HK-2 (cell line): Measurements from ENCODE around the gene RMND5B.
"Not testable (repeated sequence)": the region's sequence is repeated elsewhere in the genome, so short reads cannot be mapped to it uniquely, and the experiment has no call there.

Experiments
- DNase-seq: peaks from one replicate; pipeline ENCODE4 v3.0.0-alpha.2; 2018; ENCODE audit not compliant: unreplicated experiment

Gene RMND5B

GRCh38 chr5:178130576-178131445 lies at the start of gene RMND5B:
TSS of gene RMND5B (plus strand) at chr5:178131014. CDS start at chr5:178138120, 7,106 bp downstream.
- peak; percentile 79 for DNase-seq

- no peak for DNase-seq
Measured at GRCh38 chr5:178081571-178082243, 49.1 kb upstream of the RMND5B start.

GRCh38 chr5:178083922-178084321 lies 46.9 kb upstream of the RMND5B start:
- DNase-seq: no peak

GRCh38 chr5:178085316-178085715 lies 45.5 kb upstream of the RMND5B start:
- no peak for DNase-seq

- DNase-seq: no peak
Measured at GRCh38 chr5:178086266-178086665, 44.5 kb upstream of the RMND5B start.

GRCh38 chr5:178087199-178087598 lies 43.6 kb upstream of the RMND5B start:
- DNase-seq: not testable (repeated sequence)

- DNase-seq: no peak
Measured at GRCh38 chr5:178090856-178091255, 40.0 kb upstream of the RMND5B start.

- no peak for DNase-seq
Measured at GRCh38 chr5:178093134-178093533, 37.7 kb upstream of the RMND5B start.

- DNase-seq: no peak
Measured at GRCh38 chr5:178094345-178094744, 36.5 kb upstream of the RMND5B start.

- DNase-seq: no peak
Measured at GRCh38 chr5:178098685-178099084, 32.1 kb upstream of the RMND5B start.

- DNase-seq: no peak
Measured at GRCh38 chr5:178103612-178104011, 27.2 kb upstream of the RMND5B start.

GRCh38 chr5:178104492-178104891 lies 26.3 kb upstream of the RMND5B start:
- DNase-seq: no peak

- no peak for DNase-seq
Measured at GRCh38 chr5:178106086-178106485, 24.7 kb upstream of the RMND5B start.

GRCh38 chr5:178106556-178107239 lies 24.1 kb upstream of the RMND5B start:
- DNase-seq: no peak

- no peak for DNase-seq
Measured at GRCh38 chr5:178107756-178108310, 23.0 kb upstream of the RMND5B start.

- no peak for DNase-seq
Measured at GRCh38 chr5:178108446-178108845, 22.4 kb upstream of the RMND5B start.

- DNase-seq: no peak
Measured at GRCh38 chr5:178108966-178109365, 21.8 kb upstream of the RMND5B start.

GRCh38 chr5:178110511-178110910 lies 20.3 kb upstream of the RMND5B start:
- no peak for DNase-seq

GRCh38 chr5:178111925-178112324 lies 18.9 kb upstream of the RMND5B start:
- DNase-seq: no peak

- no peak for DNase-seq
Measured at GRCh38 chr5:178112545-178112944, 18.3 kb upstream of the RMND5B start.

- DNase-seq: peak; percentile 76
Measured at GRCh38 chr5:178113141-178113787, 17.6 kb upstream of the RMND5B start, which contains the start of gene N4BP3. TSS of gene N4BP3 (plus strand) at chr5:178113532. CDS start at chr5:178119584, 6,052 bp downstream.
